Measurements from ENCODE around the gene MAS1. TPM values are rescaled to one million over a fixed set of nuclear protein-coding genes. Genes with fewer than 3 reads are reported as not detected.

Gene MAS1
- polyA plus RNA-seq, 1 donor (not counting 4 experiments of a cell fraction or from before 2014, with no cell fraction given): not detected

DNA sequence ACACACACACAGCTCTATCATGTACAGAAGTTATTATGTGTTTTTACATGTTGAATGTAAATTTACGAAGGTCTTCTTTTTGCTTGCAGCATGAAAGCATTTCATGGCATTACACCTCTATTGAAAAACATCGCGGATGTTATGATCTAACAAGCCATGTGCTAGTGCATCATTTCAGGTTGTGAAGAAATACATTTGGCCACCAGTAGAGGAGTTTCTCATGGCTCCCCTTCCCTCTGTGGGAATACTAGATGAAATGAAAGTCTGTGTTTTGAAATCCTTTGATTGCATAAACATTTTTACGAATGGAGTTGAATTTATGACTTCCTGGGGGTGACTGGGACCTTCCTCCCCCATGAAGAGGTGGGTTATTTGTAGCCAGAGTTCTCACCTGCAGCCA, 17.7 kb downstream of the MAS1 start:
- H2AFZ ChIP-seq (ENCODE audit: control insufficient read depth, low read length): no peak overlapping the region
- H3K4me1 ChIP-seq (ENCODE audit: control insufficient read depth, extremely low read depth, insufficient read depth, low read length): no peaks in the 10 kb centered on the region
- FAIRE-seq (no peak), DNase-seq (ENCODE audit: low read depth, low spot score) (no peak)
- dilution Hi-C loops (cut with MboI; ENCODE audit: extremely low pct_ligation_motif_present, low sequenced_read_pairs): no loop called here
- H4K20me1 ChIP-seq (ENCODE audit: control insufficient read depth, extremely low read depth, insufficient read depth, low read length): no peaks in the 10 kb centered on the region
- no peaks in the 10 kb centered on the region for H3K79me2 ChIP-seq (ENCODE audit: control insufficient read depth, insufficient read depth, low read length)
- TF ChIP-seq, protein P1, sequence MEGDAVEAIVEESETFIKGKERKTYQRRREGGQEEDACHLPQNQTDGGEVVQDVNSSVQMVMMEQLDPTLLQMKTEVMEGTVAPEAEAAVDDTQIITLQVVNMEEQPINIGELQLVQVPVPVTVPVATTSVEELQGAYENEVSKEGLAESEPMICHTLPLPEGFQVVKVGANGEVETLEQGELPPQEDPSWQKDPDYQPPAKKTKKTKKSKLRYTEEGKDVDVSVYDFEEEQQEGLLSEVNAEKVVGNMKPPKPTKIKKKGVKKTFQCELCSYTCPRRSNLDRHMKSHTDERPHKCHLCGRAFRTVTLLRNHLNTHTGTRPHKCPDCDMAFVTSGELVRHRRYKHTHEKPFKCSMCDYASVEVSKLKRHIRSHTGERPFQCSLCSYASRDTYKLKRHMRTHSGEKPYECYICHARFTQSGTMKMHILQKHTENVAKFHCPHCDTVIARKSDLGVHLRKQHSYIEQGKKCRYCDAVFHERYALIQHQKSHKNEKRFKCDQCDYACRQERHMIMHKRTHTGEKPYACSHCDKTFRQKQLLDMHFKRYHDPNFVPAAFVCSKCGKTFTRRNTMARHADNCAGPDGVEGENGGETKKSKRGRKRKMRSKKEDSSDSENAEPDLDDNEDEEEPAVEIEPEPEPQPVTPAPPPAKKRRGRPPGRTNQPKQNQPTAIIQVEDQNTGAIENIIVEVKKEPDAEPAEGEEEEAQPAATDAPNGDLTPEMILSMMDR (optimal IDR thresholded peaks at IDR 0.05 in 1 of 3, IDR thresholded peaks at IDR 0.05 in 1 of 3, conservative IDR thresholded peaks at IDR 0.05 in 1 of 3; ENCODE audit: extremely low read depth in 1 of 3, insufficient read depth in 2 of 3, low read length in 3 of 3): no peak
- no peak for TF ChIP-seq EZH2 (IDR thresholded peaks at IDR 0.05; ENCODE audit: low read length)
- no peak overlapping the region for H3K4me3 ChIP-seq (ENCODE audit: control insufficient read depth in 2 of 3, extremely low read depth in 1 of 3, insufficient read depth in 2 of 3, low read depth in 1 of 3, low read length in 3 of 3)
- no peaks in the 10 kb centered on the region for H3K9me1 ChIP-seq (ENCODE audit: control insufficient read depth, extremely low read depth, insufficient read depth, low read length)
- no peak overlapping the region for H3K9ac ChIP-seq (ENCODE audit: control insufficient read depth, extremely low read depth, insufficient read depth, low read length)
- H3K9me3 ChIP-seq (ENCODE audit: control insufficient read depth, low read depth, low read length): no peaks in the 10 kb centered on the region
- peaks cover 22% of the 10 kb centered on the region for H3K27me3 ChIP-seq (ENCODE audit: control insufficient read depth, extremely low read depth, insufficient read depth, low read length)
- H3K4me2 ChIP-seq (ENCODE audit: control insufficient read depth, extremely low read depth, insufficient read depth, low read depth, low read length): no peak overlapping the region
- no peaks in the 10 kb centered on the region for H3K36me3 ChIP-seq (ENCODE audit: control insufficient read depth in 2 of 2, extremely low read depth in 1 of 2, insufficient read depth in 2 of 2, low read length in 2 of 2)
- no peak overlapping the region for H3K27ac ChIP-seq (ENCODE audit: control insufficient read depth, insufficient read depth, low read length)

DNA sequence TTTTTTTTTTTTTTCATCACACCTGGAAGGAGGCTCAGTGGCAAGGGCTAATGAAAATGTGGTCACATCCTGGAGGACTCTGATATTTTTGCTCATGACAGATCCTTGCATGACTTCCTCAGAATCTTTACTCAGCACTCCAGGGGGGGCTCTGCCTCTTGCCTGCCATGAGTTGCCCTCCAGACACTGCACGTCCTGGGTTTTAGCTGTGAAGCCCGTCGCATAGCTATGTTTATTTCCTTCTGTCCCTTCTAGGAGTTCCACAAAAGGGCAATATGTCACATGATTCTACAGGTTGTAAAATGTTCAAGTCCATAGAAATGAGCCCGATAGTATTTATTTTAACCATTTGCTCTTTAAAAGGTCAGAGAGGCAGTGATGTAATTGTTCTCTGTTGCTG, 18.2 kb downstream of the MAS1 start:
- Histone ChIP-seq H3K9me3 (ENCODE audit: control insufficient read depth, low read depth, low read length) (no peaks in the 10 kb centered on the region), H3K4me3 (ENCODE audit: control insufficient read depth in 2 of 3, extremely low read depth in 1 of 3, insufficient read depth in 2 of 3, low read depth in 1 of 3, low read length in 3 of 3) (no peak overlapping the region), H4K20me1 (ENCODE audit: control insufficient read depth, extremely low read depth, insufficient read depth, low read length) (no peaks in the 10 kb centered on the region), H3K79me2 (ENCODE audit: control insufficient read depth, insufficient read depth, low read length) (no peaks in the 10 kb centered on the region), H3K36me3 (ENCODE audit: control insufficient read depth in 2 of 2, extremely low read depth in 1 of 2, insufficient read depth in 2 of 2, low read length in 2 of 2) (no peaks in the 10 kb centered on the region), H3K4me2 (ENCODE audit: control insufficient read depth, extremely low read depth, insufficient read depth, low read depth, low read length) (no peak overlapping the region), H3K9me1 (ENCODE audit: control insufficient read depth, extremely low read depth, insufficient read depth, low read length) (no peaks in the 10 kb centered on the region), H3K4me1 (ENCODE audit: control insufficient read depth, extremely low read depth, insufficient read depth, low read length) (no peaks in the 10 kb centered on the region), H3K27me3 (ENCODE audit: control insufficient read depth, extremely low read depth, insufficient read depth, low read length) (peaks cover 22% of the 10 kb centered on the region), H2AFZ (ENCODE audit: control insufficient read depth, low read length) (no peak overlapping the region), H3K9ac (ENCODE audit: control insufficient read depth, extremely low read depth, insufficient read depth, low read length) (no peak overlapping the region), H3K27ac (ENCODE audit: control insufficient read depth, insufficient read depth, low read length) (no peak overlapping the region)
- no peak for FAIRE-seq
- DNase-seq (ENCODE audit: low read depth, low spot score): no peak
- no peak for TF ChIP-seq EZH2 (IDR thresholded peaks at IDR 0.05; ENCODE audit: low read length)
- TF ChIP-seq, protein P1 (optimal IDR thresholded peaks at IDR 0.05 in 1 of 3, IDR thresholded peaks at IDR 0.05 in 1 of 3, conservative IDR thresholded peaks at IDR 0.05 in 1 of 3; ENCODE audit: extremely low read depth in 1 of 3, insufficient read depth in 2 of 3, low read length in 3 of 3): no peak
- dilution Hi-C loops (cut with MboI; ENCODE audit: extremely low pct_ligation_motif_present, low sequenced_read_pairs): no loop called here
